ENCODE data around the gene SHLD2. TPM values are rescaled to one million over a fixed set of nuclear protein-coding genes. Genes with fewer than 3 reads are reported as not detected.
A peak's percentile ranks its signal among the peaks of the same experiment; 100 is the strongest.

The SHLD2 gene
- total and polyA plus RNA-seq, 2 of the 13 experiments (the other 11 are each of a cell fraction or from before 2014, with no cell fraction given): 25.7 to 53.7 TPM

- TF ChIP-seq, protein P1, sequence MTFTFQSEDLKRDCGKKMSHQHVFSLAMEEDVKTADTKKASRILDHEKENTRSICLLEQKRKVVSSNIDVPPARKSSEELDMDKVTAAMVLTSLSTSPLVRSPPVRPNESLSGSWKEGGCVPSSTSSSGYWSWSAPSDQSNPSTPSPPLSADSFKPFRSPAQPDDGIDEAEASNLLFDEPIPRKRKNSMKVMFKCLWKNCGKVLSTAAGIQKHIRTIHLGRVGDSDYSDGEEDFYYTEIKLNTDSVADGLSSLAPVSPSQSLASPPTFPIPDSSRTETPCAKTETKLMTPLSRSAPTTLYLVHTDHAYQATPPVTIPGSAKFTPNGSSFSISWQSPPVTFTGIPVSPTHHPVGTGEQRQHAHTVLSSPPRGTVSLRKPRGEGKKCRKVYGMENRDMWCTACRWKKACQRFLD (CRISPR knock-in tag; IDR thresholded peaks at IDR 0.05; ENCODE audit: borderline replicate concordance): peak; percentile 73; the same call in 1 of the 2 replicates
- TF ChIP-seq REST (IDR thresholded peaks at IDR 0.05; ENCODE audit: borderline replicate concordance in 1 of 2, low read depth in 1 of 2, low read length in 2 of 2): no peak
- TF ChIP-seq PCBP2 (optimal IDR thresholded peaks at IDR 0.05; ENCODE audit: low read depth, low read length, poor library complexity, severe bottlenecking): no peak
- peak; percentile 84; the same call in 1 of the 2 replicates for TF ChIP-seq ZNF589 (CRISPR knock-in tag; conservative IDR thresholded peaks at IDR 0.05)
- 0 out of 2 replicates have a peak, but pooled peaks have one; percentile 30 for TF ChIP-seq ZNF414 (CRISPR knock-in tag; IDR thresholded peaks at IDR 0.05)
- TF ChIP-seq, protein P2, sequence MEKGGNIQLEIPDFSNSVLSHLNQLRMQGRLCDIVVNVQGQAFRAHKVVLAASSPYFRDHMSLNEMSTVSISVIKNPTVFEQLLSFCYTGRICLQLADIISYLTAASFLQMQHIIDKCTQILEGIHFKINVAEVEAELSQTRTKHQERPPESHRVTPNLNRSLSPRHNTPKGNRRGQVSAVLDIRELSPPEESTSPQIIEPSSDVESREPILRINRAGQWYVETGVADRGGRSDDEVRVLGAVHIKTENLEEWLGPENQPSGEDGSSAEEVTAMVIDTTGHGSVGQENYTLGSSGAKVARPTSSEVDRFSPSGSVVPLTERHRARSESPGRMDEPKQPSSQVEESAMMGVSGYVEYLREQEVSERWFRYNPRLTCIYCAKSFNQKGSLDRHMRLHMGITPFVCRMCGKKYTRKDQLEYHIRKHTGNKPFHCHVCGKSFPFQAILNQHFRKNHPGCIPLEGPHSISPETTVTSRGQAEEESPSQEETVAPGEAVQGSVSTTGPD (CRISPR knock-in tag; IDR thresholded peaks at IDR 0.05): no peak
- peak; percentile 58 for TF ChIP-seq SOX5 (CRISPR knock-in tag; IDR thresholded peaks at IDR 0.05; ENCODE audit: borderline replicate concordance)
- peak; percentile 81 for TF ChIP-seq RNF2 (conservative IDR thresholded peaks at IDR 0.05; ENCODE audit: low read depth)
- peak; percentile 91; the same call in 1 of the 2 replicates for TF ChIP-seq ZNF749 (CRISPR knock-in tag; IDR thresholded peaks at IDR 0.05; ENCODE audit: borderline replicate concordance)
- TF ChIP-seq DPF2 (CRISPR knock-in tag; IDR thresholded peaks at IDR 0.05; ENCODE audit: borderline replicate concordance, low read depth): no peak
- TF ChIP-seq ZNF280B (CRISPR knock-in tag; IDR thresholded peaks at IDR 0.05; ENCODE audit: borderline replicate concordance): peak; percentile 72
- TF ChIP-seq, protein P3, sequence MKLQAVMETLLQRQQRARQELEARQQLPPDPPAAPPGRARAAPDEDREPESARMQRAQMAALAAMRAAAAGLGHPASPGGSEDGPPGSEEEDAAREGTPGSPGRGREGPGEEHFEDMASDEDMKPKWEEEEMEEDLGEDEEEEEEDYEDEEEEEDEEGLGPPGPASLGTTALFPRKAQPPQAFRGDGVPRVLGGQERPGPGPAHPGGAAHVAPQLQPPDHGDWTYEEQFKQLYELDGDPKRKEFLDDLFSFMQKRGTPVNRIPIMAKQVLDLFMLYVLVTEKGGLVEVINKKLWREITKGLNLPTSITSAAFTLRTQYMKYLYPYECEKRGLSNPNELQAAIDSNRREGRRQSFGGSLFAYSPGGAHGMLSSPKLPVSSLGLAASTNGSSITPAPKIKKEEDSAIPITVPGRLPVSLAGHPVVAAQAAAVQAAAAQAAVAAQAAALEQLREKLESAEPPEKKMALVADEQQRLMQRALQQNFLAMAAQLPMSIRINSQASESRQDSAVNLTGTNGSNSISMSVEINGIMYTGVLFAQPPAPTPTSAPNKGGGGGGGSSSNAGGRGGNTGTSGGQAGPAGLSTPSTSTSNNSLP (IDR thresholded peaks at IDR 0.05; ENCODE audit: low read depth, low read length): no peak
- TF ChIP-seq AKAP8 (CRISPR knock-in tag; IDR thresholded peaks at IDR 0.05): 0 out of 2 replicates have a peak, but pooled peaks have one; percentile 57
- TF ChIP-seq, protein P4, sequence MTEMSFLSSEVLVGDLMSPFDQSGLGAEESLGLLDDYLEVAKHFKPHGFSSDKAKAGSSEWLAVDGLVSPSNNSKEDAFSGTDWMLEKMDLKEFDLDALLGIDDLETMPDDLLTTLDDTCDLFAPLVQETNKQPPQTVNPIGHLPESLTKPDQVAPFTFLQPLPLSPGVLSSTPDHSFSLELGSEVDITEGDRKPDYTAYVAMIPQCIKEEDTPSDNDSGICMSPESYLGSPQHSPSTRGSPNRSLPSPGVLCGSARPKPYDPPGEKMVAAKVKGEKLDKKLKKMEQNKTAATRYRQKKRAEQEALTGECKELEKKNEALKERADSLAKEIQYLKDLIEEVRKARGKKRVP (CRISPR knock-in tag; IDR thresholded peaks at IDR 0.05): 0 out of 4 replicates have a peak, but pooled peaks of 1 of the 2 experiments have one; percentile 12
Observed at GRCh38 chr10:87095236-87095945, 385 bp downstream of the SHLD2 start (continued).
